MCF 10A (cell line): ENCODE results near the gene PDE4D. TPM values are rescaled to one million over a fixed set of nuclear protein-coding genes. Genes with fewer than 3 reads are reported as not detected.
"Not testable (repeated sequence)": the region's sequence is repeated elsewhere in the genome, so short reads cannot be mapped to it uniquely, and the experiment has no call there.

Source experiments
- BruUV-seq: library from RNA; stranded (reverse); fragments of 400-500 nt; replicated peaks from 2 replicates; lab custom pipeline; 2021; lab: Mats Ljungman, UMichigan
- CTCF ChIA-PET: fragments of 300-600 bp; sonication (Branson Sonifier 250); formaldehyde crosslinking; extraction: SDS; loops from one replicate; lab custom pipeline; 2021; ENCODE audit warnings: antibody characterized with exemption, inconsistent platforms; lab: Yijun Ruan, JAX
- POLR2A ChIA-PET: fragments of 300-600, 350-650 bp; sonication (Branson Sonifier 250); formaldehyde crosslinking; extraction: SDS; loops from one replicate; lab custom pipeline; 2020; ENCODE audit warnings: antibody characterized with exemption, inconsistent platforms; lab: Yijun Ruan, JAX
- DNase-seq: peaks from one replicate; pipeline ENCODE4 v3.0.0-alpha.2; 2018; ENCODE audit not compliant: unreplicated experiment
- H3K27ac Mint-ChIP-seq: one replicate; pipeline ENCODE4 v1.8.0; 2022; ENCODE audit warnings: mild to moderate bottlenecking, low read depth, mixed read lengths; ENCODE audit not compliant: unreplicated experiment
- H3K27me3 Mint-ChIP-seq: one replicate; pipeline ENCODE4 v1.8.0; 2022; ENCODE audit warnings: mixed read lengths; ENCODE audit not compliant: insufficient read depth, unreplicated experiment
- H3K36me3 Mint-ChIP-seq: one replicate; pipeline ENCODE4 v1.8.0; 2022; ENCODE audit warnings: mild to moderate bottlenecking, moderate library complexity, mixed read lengths; ENCODE audit not compliant: insufficient read depth, unreplicated experiment
- H3K4me1 Mint-ChIP-seq: one replicate; pipeline ENCODE4 v1.8.0; 2022; ENCODE audit warnings: mixed read lengths; ENCODE audit not compliant: insufficient read depth, unreplicated experiment
- H3K4me3 Mint-ChIP-seq: one replicate; pipeline ENCODE4 v1.8.0; 2022; ENCODE audit warnings: mild to moderate bottlenecking, moderate library complexity, mixed read lengths; ENCODE audit not compliant: unreplicated experiment
- H3K9me3 Mint-ChIP-seq: one replicate; pipeline ENCODE4 v1.8.0; 2022; ENCODE audit warnings: mixed read lengths; ENCODE audit not compliant: unreplicated experiment
- intact Hi-C: fragments of 100-400 bp; cut with micrococcal nuclease; formaldehyde crosslinking; loops from 2 replicates; pipeline ENCODE4 v1.14.1; 2022
- total RNA-seq: library from RNA; stranded (reverse); gene quantifications from 2 replicates; pipeline ENCODE4 v1.2.3, GENCODE V29; 2022
- TF ChIP-seq, protein P1 (sequence below): fragments of 200-600 bp; IDR thresholded peaks from one replicate; pipeline ENCODE4 v1.8.0; 2022; ENCODE audit warnings: antibody characterized with exemption, mild to moderate bottlenecking; ENCODE audit not compliant: unreplicated experiment

The PDE4D gene
- total RNA-seq, 1 experiment from 2014 or later = 85.0 TPM

DNA sequence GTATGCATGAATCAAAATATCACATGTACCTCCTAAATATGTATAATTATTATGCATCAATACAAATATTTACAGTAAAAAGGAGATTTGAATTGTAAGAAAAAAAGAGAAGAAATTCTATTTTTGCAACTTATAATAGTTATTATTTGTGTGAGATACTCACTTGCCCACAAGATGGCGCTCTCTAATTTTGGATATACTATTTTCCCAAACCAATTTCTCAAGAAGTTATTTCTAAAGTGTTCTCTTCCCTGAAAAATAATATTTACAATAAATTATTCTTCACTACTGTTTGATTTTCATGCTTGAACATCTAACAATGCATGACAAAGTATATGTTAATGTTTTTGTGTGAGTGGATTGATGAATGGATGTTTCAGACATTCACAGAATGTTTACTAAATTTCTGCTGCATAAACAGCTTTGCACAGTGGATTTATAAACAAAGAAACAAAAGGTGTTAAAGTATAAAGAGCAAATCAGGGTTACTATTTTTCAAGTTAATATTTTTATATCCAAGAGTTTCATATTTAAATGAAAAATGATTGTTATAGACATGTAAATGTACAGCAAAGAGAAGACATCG lies 503.4 kb downstream of the PDE4D start:
- DNase-seq = peak; percentile 49
- H3K27me3 Mint-ChIP-seq = no peaks in the 10 kb centered on the region
- H3K4me1 Mint-ChIP-seq = peaks cover 16% of the 10 kb centered on the region
- TF ChIP-seq, protein P1, sequence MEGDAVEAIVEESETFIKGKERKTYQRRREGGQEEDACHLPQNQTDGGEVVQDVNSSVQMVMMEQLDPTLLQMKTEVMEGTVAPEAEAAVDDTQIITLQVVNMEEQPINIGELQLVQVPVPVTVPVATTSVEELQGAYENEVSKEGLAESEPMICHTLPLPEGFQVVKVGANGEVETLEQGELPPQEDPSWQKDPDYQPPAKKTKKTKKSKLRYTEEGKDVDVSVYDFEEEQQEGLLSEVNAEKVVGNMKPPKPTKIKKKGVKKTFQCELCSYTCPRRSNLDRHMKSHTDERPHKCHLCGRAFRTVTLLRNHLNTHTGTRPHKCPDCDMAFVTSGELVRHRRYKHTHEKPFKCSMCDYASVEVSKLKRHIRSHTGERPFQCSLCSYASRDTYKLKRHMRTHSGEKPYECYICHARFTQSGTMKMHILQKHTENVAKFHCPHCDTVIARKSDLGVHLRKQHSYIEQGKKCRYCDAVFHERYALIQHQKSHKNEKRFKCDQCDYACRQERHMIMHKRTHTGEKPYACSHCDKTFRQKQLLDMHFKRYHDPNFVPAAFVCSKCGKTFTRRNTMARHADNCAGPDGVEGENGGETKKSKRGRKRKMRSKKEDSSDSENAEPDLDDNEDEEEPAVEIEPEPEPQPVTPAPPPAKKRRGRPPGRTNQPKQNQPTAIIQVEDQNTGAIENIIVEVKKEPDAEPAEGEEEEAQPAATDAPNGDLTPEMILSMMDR = no peak
- H3K27ac Mint-ChIP-seq = peak overlapping the region; percentile 46
- intact Hi-C loops = loop anchor here (1.0 to 2.0 kb wide), 3 partner anchors 106 to 333 kb away; no protein-coding TSS in a partner anchor
- no peak overlapping the region for H3K4me3 Mint-ChIP-seq
- ChIA-PET CTCF (interaction anchor here (0.6 to 5.7 kb wide), 21 partner anchors 10 to 421 kb away, joined by 3 to 35 read pairs (median 5); no protein-coding TSS in a partner anchor), POLR2A (interaction anchor here (0.6 to 1.1 kb wide), 2 partner anchors 10 to 282 kb away, joined by 4 read pairs; no protein-coding TSS in a partner anchor)
- H3K9me3 Mint-ChIP-seq = no peaks in the 10 kb centered on the region
- no peaks in the 10 kb centered on the region for H3K36me3 Mint-ChIP-seq
- BruUV-seq = no TSS peak

- intact Hi-C loops = no loop called here
- H3K36me3 Mint-ChIP-seq = peaks cover 2% of the 10 kb centered on the region
Observed at GRCh38 chr5:59387127-59387526, 506.4 kb downstream of the PDE4D start.

DNA sequence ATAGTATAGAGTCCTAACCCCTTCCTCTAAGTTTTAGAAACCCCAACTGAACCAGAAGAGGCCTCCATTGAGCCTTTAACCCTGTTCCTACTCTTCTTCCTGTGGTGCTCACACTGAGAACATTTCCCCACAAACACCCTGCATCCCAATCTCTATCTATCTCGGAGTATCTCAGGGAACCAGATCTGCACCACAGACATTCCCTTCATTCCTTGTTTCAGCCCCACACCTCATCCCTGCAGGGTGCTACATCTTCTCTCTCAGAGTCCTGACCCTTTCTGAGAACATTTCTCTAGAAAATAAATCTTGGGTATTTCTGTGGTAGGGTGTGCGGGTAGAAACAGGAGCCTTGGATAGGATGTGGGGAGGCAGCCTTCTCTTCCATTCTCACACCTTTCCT lies 507.8 kb downstream of the PDE4D start:
- Mint-ChIP-seq H3K27ac (no peak overlapping the region), H3K4me1 (peaks cover 21% of the 10 kb centered on the region), H3K27me3 (no peaks in the 10 kb centered on the region), H3K4me3 (no peak overlapping the region), H3K9me3 (no peaks in the 10 kb centered on the region), H3K36me3 (peaks cover 6% of the 10 kb centered on the region)
- POLR2A ChIA-PET = no interaction called here
- TF ChIP-seq, protein P1 = no peak
- no TSS peak for BruUV-seq
- intact Hi-C loops = no loop called here
- no peak for DNase-seq
- CTCF ChIA-PET = interaction anchor here (1.8 to 2.1 kb wide), 2 partner anchors 197 to 275 kb away, joined by 7 to 10 read pairs; no protein-coding TSS in a partner anchor

More at GRCh38 chr5:59387127-59387526, 506.4 kb downstream of the PDE4D start:
- no peak overlapping the region for H3K27ac Mint-ChIP-seq
- no peaks in the 10 kb centered on the region for H3K9me3 Mint-ChIP-seq
- H3K4me3 Mint-ChIP-seq = no peak overlapping the region
- TF ChIP-seq, protein P1 = no peak
- BruUV-seq = no TSS peak
- no peak for DNase-seq
- ChIA-PET CTCF (interaction anchor here (0.6 to 5.7 kb wide), 13 partner anchors 14 to 1957 kb away, joined by 3 to 35 read pairs (median 4); no protein-coding TSS in a partner anchor), POLR2A (interaction anchor here (0.7 to 0.8 kb wide), 2 partner anchors 89 to 411 kb away, joined by 3 to 4 read pairs; no protein-coding TSS in a partner anchor)
- no peaks in the 10 kb centered on the region for H3K27me3 Mint-ChIP-seq
- peaks cover 17% of the 10 kb centered on the region for H3K4me1 Mint-ChIP-seq

GRCh38 chr5:59380350-59380951 lies 513.1 kb downstream of the PDE4D start:
- BruUV-seq = no TSS peak
- CTCF ChIA-PET = interaction anchor here (0.5 to 5.7 kb wide), 44 partner anchors 9 to 954 kb away, joined by 3 to 107 read pairs (median 5); no protein-coding TSS in a partner anchor
- TF ChIP-seq, protein P1 = peak; percentile 38

GRCh38 chr5:59374036-59374435 lies 519.5 kb downstream of the PDE4D start:
- H3K27me3 Mint-ChIP-seq, BruUV-seq, intact Hi-C loops, H3K4me3 Mint-ChIP-seq, H3K36me3 Mint-ChIP-seq, H3K27ac Mint-ChIP-seq, H3K4me1 Mint-ChIP-seq, DNase-seq, POLR2A ChIA-PET: not testable (repeated sequence)
- H3K9me3 Mint-ChIP-seq = peaks cover 14% of the 10 kb centered on the region
- CTCF ChIA-PET = interaction anchor here (22.0 kb wide), 1 partner anchor 184 kb away, joined by 359 read pairs; no protein-coding TSS in a partner anchor

More at GRCh38 chr5:59380350-59380951, 513.1 kb downstream of the PDE4D start:
- Mint-ChIP-seq H3K4me3 (no peak overlapping the region), H3K36me3 (peaks cover 6% of the 10 kb centered on the region), H3K27me3 (no peaks in the 10 kb centered on the region), H3K27ac (no peak overlapping the region), H3K4me1 (peaks cover 6% of the 10 kb centered on the region), H3K9me3 (peaks cover 7% of the 10 kb centered on the region)
- intact Hi-C loops = loop anchor here (1.0 kb wide), 2 partner anchors 192 to 489 kb away; no protein-coding TSS in a partner anchor
- POLR2A ChIA-PET = interaction anchor here (0.6 to 1.5 kb wide), 3 partner anchors 9 to 192 kb away, joined by 3 to 7 read pairs (median 4); no protein-coding TSS in a partner anchor
- DNase-seq = peak; percentile 65
